ENCODE measurements around the gene PTPN3.
"Not testable (repeated sequence)": the region's sequence is repeated elsewhere in the genome, so short reads cannot be mapped to it uniquely, and the experiment has no call there.

DNA sequence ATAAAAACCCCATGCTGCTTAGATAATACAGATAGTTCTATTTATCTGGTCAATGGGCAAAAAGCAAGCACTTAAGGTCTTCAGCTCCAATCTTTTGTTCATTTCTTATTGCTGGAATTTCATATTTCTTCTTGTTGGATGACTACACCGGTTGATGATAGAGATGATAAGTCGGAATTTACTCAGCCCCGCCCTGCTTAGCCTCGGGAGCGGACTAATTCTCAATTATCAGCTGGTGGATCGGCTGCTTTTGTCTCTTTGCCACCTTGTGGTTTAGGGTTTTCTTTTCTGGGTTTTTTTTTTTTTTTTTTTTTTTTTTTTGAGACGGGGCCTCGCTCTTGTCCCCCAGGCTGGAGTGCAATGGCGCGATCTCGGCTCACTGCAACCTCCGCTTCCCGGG, 34.5 kb upstream of the PTPN3 start:
- TF ChIP-seq, protein P1, sequence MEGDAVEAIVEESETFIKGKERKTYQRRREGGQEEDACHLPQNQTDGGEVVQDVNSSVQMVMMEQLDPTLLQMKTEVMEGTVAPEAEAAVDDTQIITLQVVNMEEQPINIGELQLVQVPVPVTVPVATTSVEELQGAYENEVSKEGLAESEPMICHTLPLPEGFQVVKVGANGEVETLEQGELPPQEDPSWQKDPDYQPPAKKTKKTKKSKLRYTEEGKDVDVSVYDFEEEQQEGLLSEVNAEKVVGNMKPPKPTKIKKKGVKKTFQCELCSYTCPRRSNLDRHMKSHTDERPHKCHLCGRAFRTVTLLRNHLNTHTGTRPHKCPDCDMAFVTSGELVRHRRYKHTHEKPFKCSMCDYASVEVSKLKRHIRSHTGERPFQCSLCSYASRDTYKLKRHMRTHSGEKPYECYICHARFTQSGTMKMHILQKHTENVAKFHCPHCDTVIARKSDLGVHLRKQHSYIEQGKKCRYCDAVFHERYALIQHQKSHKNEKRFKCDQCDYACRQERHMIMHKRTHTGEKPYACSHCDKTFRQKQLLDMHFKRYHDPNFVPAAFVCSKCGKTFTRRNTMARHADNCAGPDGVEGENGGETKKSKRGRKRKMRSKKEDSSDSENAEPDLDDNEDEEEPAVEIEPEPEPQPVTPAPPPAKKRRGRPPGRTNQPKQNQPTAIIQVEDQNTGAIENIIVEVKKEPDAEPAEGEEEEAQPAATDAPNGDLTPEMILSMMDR (IDR thresholded peaks at IDR 0.05), result not testable (repeated sequence)
- TF ChIP-seq HOXA7 (CRISPR knock-in tag; IDR thresholded peaks at IDR 0.05); KDM1A (IDR thresholded peaks at IDR 0.05; ENCODE audit: low read depth); POLR2A (IDR thresholded peaks at IDR 0.05; ENCODE audit: low read length); PHF8 (IDR thresholded peaks at IDR 0.05; ENCODE audit: borderline replicate concordance, low read depth); ESRRA (IDR thresholded peaks at IDR 0.05; ENCODE audit: borderline replicate concordance, low read length); EP300 (IDR thresholded peaks at IDR 0.05); GATA3 (IDR thresholded peaks at IDR 0.05; ENCODE audit: borderline replicate concordance); SREBF2 (IDR thresholded peaks at IDR 0.05); RAD21 (conservative IDR thresholded peaks at IDR 0.05 in 1 of 2, IDR thresholded peaks at IDR 0.05 in 1 of 2); BHLHE40 (IDR thresholded peaks at IDR 0.05; ENCODE audit: low read depth, low read length); MYC (IDR thresholded peaks at IDR 0.05; ENCODE audit: borderline replicate concordance, low read length): not testable (repeated sequence)
- TF ChIP-seq, protein P2, sequence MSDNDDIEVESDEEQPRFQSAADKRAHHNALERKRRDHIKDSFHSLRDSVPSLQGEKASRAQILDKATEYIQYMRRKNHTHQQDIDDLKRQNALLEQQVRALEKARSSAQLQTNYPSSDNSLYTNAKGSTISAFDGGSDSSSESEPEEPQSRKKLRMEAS (IDR thresholded peaks at IDR 0.05), result not testable (repeated sequence)
